ENCODE results near the gene IDH2.

The IDH2 gene

GRCh38 chr15:90040618-90041017 is 61.6 kb downstream of the IDH2 start:
- DNase-seq, result no peak

GRCh38 chr15:90039996-90040395 is 62.3 kb downstream of the IDH2 start:
- DNase-seq, result no peak

GRCh38 chr15:90038632-90039095 is 63.6 kb downstream of the IDH2 start:
- no peak for DNase-seq

GRCh38 chr15:90037961-90038631 is 64.2 kb downstream of the IDH2 start:
- DNase-seq, result no peak

GRCh38 chr15:90037511-90037860 is 64.8 kb downstream of the IDH2 start:
- no peak for DNase-seq

GRCh38 chr15:90036806-90037510 is 65.3 kb downstream of the IDH2 start:
- DNase-seq, result no peak

GRCh38 chr15:90036343-90036742 is 65.9 kb downstream of the IDH2 start:
- DNase-seq, result no peak

GRCh38 chr15:90035840-90036230 is 66.4 kb downstream of the IDH2 start:
- no peak for DNase-seq

GRCh38 chr15:90035095-90035839 is 67.0 kb downstream of the IDH2 start:
- no peak for DNase-seq

GRCh38 chr15:90033448-90033847 is 68.8 kb downstream of the IDH2 start:
- DNase-seq, result no peak
